ENCODE results near the gene DCTN2. TPM values are rescaled to one million over a fixed set of nuclear protein-coding genes. Genes with fewer than 3 reads are reported as not detected.
"Not testable (repeated sequence)": the region's sequence is repeated elsewhere in the genome, so short reads cannot be mapped to it uniquely, and the experiment has no call there.

The DCTN2 gene
- polyA plus RNA-seq, 1 of the 3 experiments (the other 2 are of a cell fraction), result 122 TPM

GRCh38 chr12:57513677-57514076, 33.3 kb downstream of the DCTN2 start:
- DNase-seq; H3K4me3 ChIP-seq (ENCODE audit: low read depth in 2 of 2, low read length in 1 of 2); H3K9me3 ChIP-seq; H3K4me2 ChIP-seq; H3K9ac ChIP-seq; H3K27me3 ChIP-seq (ENCODE audit: insufficient read depth); H3K9me2 ChIP-seq; H2AFZ ChIP-seq (ENCODE audit: low read depth); H3K27ac ChIP-seq (ENCODE audit: low read depth in 2 of 2, low read length in 1 of 2): not testable (repeated sequence)
- H3F3A ChIP-seq (replicated peaks; ENCODE audit: insufficient read depth), result peaks cover 49% of the 10 kb centered on the region
- peaks cover 28% of the 10 kb centered on the region for H4K20me1 ChIP-seq (ENCODE audit: insufficient read depth)
- H3K79me2 ChIP-seq (ENCODE audit: insufficient read depth), result peaks cover 21% of the 10 kb centered on the region
- H3K4me1 ChIP-seq (ENCODE audit: control insufficient read depth in 1 of 2, insufficient read depth in 2 of 2, low read depth in 1 of 2, low read length in 1 of 2), result peaks cover 5 to 15% of the 10 kb centered on the region in 2 experiments; a peak in 3 of 4 replicates
- POLR2A ChIA-PET, result interaction anchor here (0.5 to 1.3 kb wide), 4 partner anchors 9 to 284 kb away, joined by 3 read pairs; partner anchors contain the start of gene SHMT2
- 97% methylated on average over 6 of the region's 6 CpGs for WGBS (ENCODE audit: low lambda C conversion rate)
- CTCF ChIA-PET, result interaction anchor here (1.9 to 2.1 kb wide), 2 partner anchors 12 to 55 kb away, joined by 5 read pairs; partner anchors contain the start of gene GLI1
- peaks cover 58 to 72% of the 10 kb centered on the region in 2 experiments for H3K36me3 ChIP-seq (replicated peaks in 1 of 2; ENCODE audit: control insufficient read depth in 1 of 2, insufficient read depth in 2 of 2, low read length in 1 of 2)

GRCh38 chr12:57513266-57513665, 33.7 kb downstream of the DCTN2 start:
- H3F3A ChIP-seq (replicated peaks; ENCODE audit: insufficient read depth), result peaks cover 48% of the 10 kb centered on the region
- H3K79me2 ChIP-seq (ENCODE audit: insufficient read depth), result peaks cover 17% of the 10 kb centered on the region
- H3K4me2 ChIP-seq, result no peak overlapping the region
- peaks cover 24% of the 10 kb centered on the region for H4K20me1 ChIP-seq (ENCODE audit: insufficient read depth)
- TF ChIP-seq, protein P1, sequence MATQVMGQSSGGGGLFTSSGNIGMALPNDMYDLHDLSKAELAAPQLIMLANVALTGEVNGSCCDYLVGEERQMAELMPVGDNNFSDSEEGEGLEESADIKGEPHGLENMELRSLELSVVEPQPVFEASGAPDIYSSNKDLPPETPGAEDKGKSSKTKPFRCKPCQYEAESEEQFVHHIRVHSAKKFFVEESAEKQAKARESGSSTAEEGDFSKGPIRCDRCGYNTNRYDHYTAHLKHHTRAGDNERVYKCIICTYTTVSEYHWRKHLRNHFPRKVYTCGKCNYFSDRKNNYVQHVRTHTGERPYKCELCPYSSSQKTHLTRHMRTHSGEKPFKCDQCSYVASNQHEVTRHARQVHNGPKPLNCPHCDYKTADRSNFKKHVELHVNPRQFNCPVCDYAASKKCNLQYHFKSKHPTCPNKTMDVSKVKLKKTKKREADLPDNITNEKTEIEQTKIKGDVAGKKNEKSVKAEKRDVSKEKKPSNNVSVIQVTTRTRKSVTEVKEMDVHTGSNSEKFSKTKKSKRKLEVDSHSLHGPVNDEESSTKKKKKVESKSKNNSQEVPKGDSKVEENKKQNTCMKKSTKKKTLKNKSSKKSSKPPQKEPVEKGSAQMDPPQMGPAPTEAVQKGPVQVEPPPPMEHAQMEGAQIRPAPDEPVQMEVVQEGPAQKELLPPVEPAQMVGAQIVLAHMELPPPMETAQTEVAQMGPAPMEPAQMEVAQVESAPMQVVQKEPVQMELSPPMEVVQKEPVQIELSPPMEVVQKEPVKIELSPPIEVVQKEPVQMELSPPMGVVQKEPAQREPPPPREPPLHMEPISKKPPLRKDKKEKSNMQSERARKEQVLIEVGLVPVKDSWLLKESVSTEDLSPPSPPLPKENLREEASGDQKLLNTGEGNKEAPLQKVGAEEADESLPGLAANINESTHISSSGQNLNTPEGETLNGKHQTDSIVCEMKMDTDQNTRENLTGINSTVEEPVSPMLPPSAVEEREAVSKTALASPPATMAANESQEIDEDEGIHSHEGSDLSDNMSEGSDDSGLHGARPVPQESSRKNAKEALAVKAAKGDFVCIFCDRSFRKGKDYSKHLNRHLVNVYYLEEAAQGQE (IDR thresholded peaks at IDR 0.05; ENCODE audit: low read depth, low read length), result no peak
- TF ChIP-seq ELF1 (IDR thresholded peaks at IDR 0.05) (no peak), CHD2 (IDR thresholded peaks at IDR 0.05; ENCODE audit: low read length, partially characterized antibody) (no peak), MXI1 (IDR thresholded peaks at IDR 0.05; ENCODE audit: low read depth, low read length) (no peak), NRF1 (IDR thresholded peaks at IDR 0.05; ENCODE audit: low read depth, low read length) (no peak), TCF12 (IDR thresholded peaks at IDR 0.05) (no peak), RXRA (IDR thresholded peaks at IDR 0.05; ENCODE audit: borderline replicate concordance, low read depth) (no peak), EZH2phosphoT487 (IDR thresholded peaks at IDR 0.05; ENCODE audit: borderline replicate concordance, low read depth) (no peak)
- 100% methylated on average over 5 of the region's 5 CpGs for WGBS (ENCODE audit: low lambda C conversion rate)
- H3K9me3 ChIP-seq, result no peaks in the 10 kb centered on the region
- peaks cover 54 to 72% of the 10 kb centered on the region in 2 experiments for H3K36me3 ChIP-seq (replicated peaks in 1 of 2; ENCODE audit: control insufficient read depth in 1 of 2, insufficient read depth in 2 of 2, low read length in 1 of 2)
- no peak overlapping the region for H3K4me3 ChIP-seq (ENCODE audit: low read depth in 2 of 2, low read length in 1 of 2)
- ChIA-PET POLR2A (interaction anchor here (0.7 to 1.3 kb wide), 5 partner anchors 8 to 284 kb away, joined by 3 to 4 read pairs (median 3); partner anchors contain the start of gene SHMT2), CTCF (no interaction called here)
- H3K27ac ChIP-seq (ENCODE audit: low read depth in 2 of 2, low read length in 1 of 2), result no peak overlapping the region
- peaks cover 1 to 11% of the 10 kb centered on the region in 2 experiments; a peak in 3 of 4 replicates for H3K4me1 ChIP-seq (ENCODE audit: control insufficient read depth in 1 of 2, insufficient read depth in 2 of 2, low read depth in 1 of 2, low read length in 1 of 2)
- no peak overlapping the region for H2AFZ ChIP-seq (ENCODE audit: low read depth)
- H3K9me2 ChIP-seq, result no peaks in the 10 kb centered on the region
- DNase-seq, result no peak
- H3K9ac ChIP-seq, result no peak overlapping the region
- no peaks in the 10 kb centered on the region for H3K27me3 ChIP-seq (ENCODE audit: insufficient read depth)
